K562 (cell line): Measurements from ENCODE around the gene BBLN. TPM values are rescaled to one million over a fixed set of nuclear protein-coding genes. Genes with fewer than 3 reads are reported as not detected.

Experiments used
- BCL6 ChIP-seq: fragments of 250-450 bp; sonication (Bioruptor Pico); IDR thresholded peaks from 2 replicates; pipeline ENCODE4 v1.4.0; 2020
- BMI1 ChIP-seq: fragments of 150-350 bp; IDR thresholded peaks from 2 replicates; pipeline ENCODE4 v1.6.1; 2014; ENCODE audit warnings: low read length
- BRF2 ChIP-seq: IDR thresholded peaks from 3 replicates; pipeline ENCODE4 v1.6.1; 2011; ENCODE audit warnings: borderline replicate concordance, mild to moderate bottlenecking; ENCODE audit not compliant: insufficient read length, insufficient read depth
- CBX2 ChIP-seq: fragments of 200-600 bp; sonication (generic); IDR thresholded peaks from one replicate; pipeline ENCODE4 v1.6.1; 2012; ENCODE audit warnings: mild to moderate bottlenecking, low read length, inconsistent platforms; ENCODE audit not compliant: insufficient read depth, poor library complexity, severe bottlenecking
- CXXC5 ChIP-seq: fragments of 250-450 bp; sonication (Bioruptor Pico); IDR thresholded peaks from 2 replicates; pipeline ENCODE4 v1.8.0; 2022; ENCODE audit warnings: inconsistent platforms, mild to moderate bottlenecking, moderate library complexity
- FOS ChIP-seq: IDR thresholded peaks from 3 replicates; pipeline ENCODE4 v1.6.1; 2011; ENCODE audit not compliant: insufficient read length; ENCODE audit errors: extremely low read depth
- NFIX ChIP-seq: fragments of 250-450 bp; sonication (Bioruptor Pico); IDR thresholded peaks from 2 replicates; pipeline ENCODE4 v1.4.0; 2020; ENCODE audit warnings: low read depth, mild to moderate bottlenecking, moderate library complexity
- POLR3A ChIP-seq: IDR thresholded peaks from 2 replicates; pipeline ENCODE4 v1.6.1; 2011; ENCODE audit warnings: borderline replicate concordance, mild to moderate bottlenecking, moderate library complexity; ENCODE audit not compliant: insufficient read length, insufficient read depth; ENCODE audit errors: extremely low read depth
- POU5F1 ChIP-seq: fragments of 150-350 bp; IDR thresholded peaks from 2 replicates; pipeline ENCODE4 v1.6.1; 2014; ENCODE audit warnings: borderline replicate concordance, low read length, low read depth, mild to moderate bottlenecking; ENCODE audit not compliant: partially characterized antibody
- TOE1 ChIP-seq, 2 experiments: fragments of 450-650 bp in 1 of 2; sonication (generic) in 1 of 2; formaldehyde crosslinking in 1 of 2; IDR thresholded peaks; 2 replicates each; pipeline versions ENCODE4 v1.7.1 to v1.8.0; 2016 to 2022; ENCODE audit warnings: borderline replicate concordance in 2 of 2, mild to moderate bottlenecking in 2 of 2, antibody characterized with exemption in 1 of 2, inconsistent platforms in 1 of 2, low read depth in 1 of 2, missing genetic modification reagents in 1 of 2, moderate library complexity in 1 of 2
- YY1 ChIP-seq, 3 experiments: IDR thresholded peaks; 2 replicates each; pipeline ENCODE4 v1.6.1; 2011; ENCODE audit warnings: low read length in 2 of 3, mild to moderate bottlenecking in 2 of 3, moderate library complexity in 2 of 3, borderline replicate concordance in 1 of 3, control low read depth in 1 of 3, low read depth in 1 of 3; ENCODE audit not compliant: insufficient read depth in 3 of 3, insufficient replicate concordance in 2 of 3, control insufficient read depth in 1 of 3, insufficient read length in 1 of 3; ENCODE audit errors: extremely low read depth in 1 of 3
- ZC3H11A ChIP-seq: IDR thresholded peaks from 2 replicates; pipeline ENCODE4 v1.6.1; 2012; ENCODE audit warnings: low read depth, low read length, improper control_type of control experiment
- ZNF133 ChIP-seq: fragments of 250-450 bp; sonication (Bioruptor Pico); IDR thresholded peaks from 2 replicates; pipeline ENCODE4 v1.4.0; 2020; ENCODE audit warnings: mild to moderate bottlenecking
- ZNF140 ChIP-seq: fragments of 250-450 bp; sonication (Bioruptor Pico); IDR thresholded peaks from 2 replicates; pipeline ENCODE4 v1.8.0; 2021; ENCODE audit warnings: moderate library complexity, mild to moderate bottlenecking, inconsistent platforms
- ZNF398 ChIP-seq: fragments of 250-450 bp; sonication (Bioruptor Pico); IDR thresholded peaks from 2 replicates; pipeline ENCODE4 v1.8.0; 2021; ENCODE audit warnings: moderate library complexity, mild to moderate bottlenecking, inconsistent platforms
- ZNF589 ChIP-seq: fragments of 200-800 bp; sonication (Bioruptor generic); IDR thresholded peaks from 2 replicates; pipeline ENCODE4 v1.6.1; 2016; ENCODE audit warnings: low read depth, missing genetic modification characterization, missing compliant biosample characterization
- ZNF77 ChIP-seq: fragments of 250-450 bp; sonication (Bioruptor Pico); IDR thresholded peaks from 2 replicates; pipeline ENCODE4 v1.5.0; 2020
- ZNF79 ChIP-seq: fragments of 250-450 bp; sonication (Bioruptor Pico); IDR thresholded peaks from 2 replicates; pipeline ENCODE4 v1.4.0; 2020; ENCODE audit warnings: low read depth, mild to moderate bottlenecking, moderate library complexity
- polyA plus RNA-seq, 8 experiments: library from polyadenylated mRNA; depleted of rRNA in 4 of 8; stranded (reverse) in 5 of 8; unstranded in 3 of 8; fragments of >200 nt; fragmentation: Nextera tagmentation in 2 of 8; fragmentation: Illumina TruSeq in 1 of 8; extraction: Ambion mirVana in 2 of 8; extraction: Trizol in 1 of 8; gene quantifications; 2 replicates each; pipeline versions ENCODE4 v1.2.1 to v1.2.3, GENCODE V29; 2011 to 2014; ENCODE audit warnings: inconsistent platforms in 1 of 8, missing spikeins in 1 of 8
- total RNA-seq, 7 experiments: library from RNA; depleted of rRNA in 6 of 7; stranded (reverse); fragments of >200 nt in 6 of 7; fragmentation: Illumina TruSeq in 2 of 7; extraction: Trizol in 2 of 7; gene quantifications; 2 replicates each; pipeline versions ENCODE4 v1.2.1 to v1.2.3, GENCODE V29; 2011 to 2021; ENCODE audit warnings: low replicate concordance in 1 of 7
- TF ChIP-seq, protein P1 (sequence below): sonication (generic); formaldehyde crosslinking; IDR thresholded peaks from 2 replicates; pipeline ENCODE4 v1.8.1; 2023; ENCODE audit warnings: mild to moderate bottlenecking, missing genetic modification reagents

BBLN gene
- total and polyA plus RNA-seq, 9 of the 15 experiments (the other 6 are each of a cell fraction or from before 2014, with no cell fraction given), result 4.2 to 331 (median 87.1) TPM

DNA sequence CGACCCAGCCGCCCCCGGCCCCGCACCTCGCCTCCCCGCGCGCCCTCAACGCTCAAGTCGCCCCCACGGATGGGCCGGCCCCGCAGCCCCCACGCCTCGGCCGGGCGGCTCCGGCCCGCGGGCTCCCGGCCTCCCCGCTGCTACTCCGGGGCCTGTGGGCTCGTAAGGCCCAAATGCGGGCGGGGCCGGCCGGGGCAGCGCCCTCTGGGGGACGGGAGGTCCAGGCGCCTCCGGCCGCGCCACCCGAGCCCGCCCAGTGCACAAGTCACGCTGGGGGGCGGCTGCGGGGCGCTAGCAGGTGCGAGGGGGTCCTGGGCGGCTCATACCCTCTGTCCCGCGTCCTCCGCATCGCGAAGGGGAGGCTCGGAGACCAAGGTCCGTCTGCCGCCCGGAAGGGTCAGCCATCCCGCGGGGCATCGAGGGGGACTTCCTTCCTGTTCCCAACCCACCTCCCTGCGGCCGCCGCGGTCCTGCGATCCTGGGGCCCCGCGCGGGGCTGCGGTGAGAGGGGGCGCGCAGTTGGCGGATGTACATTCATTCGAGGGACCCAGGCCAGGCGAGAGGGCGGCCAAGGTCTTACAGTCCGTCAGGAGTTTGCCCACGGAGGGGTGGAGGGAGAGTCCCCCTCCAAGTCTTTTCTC, 31.5 kb downstream of the BBLN start, which contains the start of gene CIZ1 (continued):
- TF ChIP-seq ZNF398 (CRISPR knock-in tag) (no peak), BMI1 (no peak), ZNF133 (CRISPR knock-in tag) (no peak), ZNF79 (no peak), YY1 (IDR thresholded peaks at IDR 0.05; ENCODE audit: borderline replicate concordance in 1 of 3, control insufficient read depth in 1 of 3, extremely low read depth in 1 of 3, insufficient read depth in 3 of 3, insufficient read length in 1 of 3, insufficient replicate concordance in 2 of 3, low read depth in 1 of 3, low read length in 2 of 3) (peak in 2 of 3 experiments; percentile 80 to 81), POU5F1 (no peak), TOE1 (IDR thresholded peaks at IDR 0.05; ENCODE audit: borderline replicate concordance) (no peak), TOE1 (CRISPR knock-in tag; IDR thresholded peaks at IDR 0.05; ENCODE audit: borderline replicate concordance, low read depth) (no peak), CXXC5 (CRISPR knock-in tag) (peak; percentile 98), CBX2 (no peak), ZNF589 (no peak), NFIX (peak; percentile 2; the same call in 1 of the 2 replicates), ZNF140 (CRISPR knock-in tag) (no peak), ZC3H11A (peak; percentile 28; the same call in 1 of the 2 replicates), BRF2 (no peak), FOS (no peak), POLR3A (no peak), BCL6 (CRISPR knock-in tag) (no peak), ZNF77 (CRISPR knock-in tag) (peak; percentile 66; the same call in 1 of the 2 replicates)
- TF ChIP-seq, protein P1, sequence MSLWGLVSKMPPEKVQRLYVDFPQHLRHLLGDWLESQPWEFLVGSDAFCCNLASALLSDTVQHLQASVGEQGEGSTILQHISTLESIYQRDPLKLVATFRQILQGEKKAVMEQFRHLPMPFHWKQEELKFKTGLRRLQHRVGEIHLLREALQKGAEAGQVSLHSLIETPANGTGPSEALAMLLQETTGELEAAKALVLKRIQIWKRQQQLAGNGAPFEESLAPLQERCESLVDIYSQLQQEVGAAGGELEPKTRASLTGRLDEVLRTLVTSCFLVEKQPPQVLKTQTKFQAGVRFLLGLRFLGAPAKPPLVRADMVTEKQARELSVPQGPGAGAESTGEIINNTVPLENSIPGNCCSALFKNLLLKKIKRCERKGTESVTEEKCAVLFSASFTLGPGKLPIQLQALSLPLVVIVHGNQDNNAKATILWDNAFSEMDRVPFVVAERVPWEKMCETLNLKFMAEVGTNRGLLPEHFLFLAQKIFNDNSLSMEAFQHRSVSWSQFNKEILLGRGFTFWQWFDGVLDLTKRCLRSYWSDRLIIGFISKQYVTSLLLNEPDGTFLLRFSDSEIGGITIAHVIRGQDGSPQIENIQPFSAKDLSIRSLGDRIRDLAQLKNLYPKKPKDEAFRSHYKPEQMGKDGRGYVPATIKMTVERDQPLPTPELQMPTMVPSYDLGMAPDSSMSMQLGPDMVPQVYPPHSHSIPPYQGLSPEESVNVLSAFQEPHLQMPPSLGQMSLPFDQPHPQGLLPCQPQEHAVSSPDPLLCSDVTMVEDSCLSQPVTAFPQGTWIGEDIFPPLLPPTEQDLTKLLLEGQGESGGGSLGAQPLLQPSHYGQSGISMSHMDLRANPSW (CRISPR knock-in tag), result peak; percentile 94
